Cardiac muscle cell (in vitro differentiated cells and primary cell): Measurements from ENCODE around the gene GNAZ. TPM values are rescaled to one million over a fixed set of nuclear protein-coding genes. Genes with fewer than 3 reads are reported as not detected.

Experiments
- DNase-seq, 2 donors: peaks; one replicate each; pipeline versions ENCODE4 v3.0.0 to v3.0.0-alpha.2; 2010 to 2017; ENCODE audit warnings: low read depth in 1 of 2, low spot score in 1 of 2
- H3K27ac ChIP-seq: fragments of 200-600 bp; sonication (generic); 2 replicates; pipeline ENCODE4 v1.5.1; 2016
- H3K27me3 ChIP-seq: fragments of 200-600 bp; sonication (generic); 2 replicates; pipeline ENCODE4 v1.6.0; 2016; ENCODE audit warnings: control low read depth
- H3K36me3 ChIP-seq: fragments of 200-600 bp; sonication (generic); 2 replicates; pipeline ENCODE4 v1.5.1; 2016; ENCODE audit warnings: control low read depth
- H3K4me1 ChIP-seq: fragments of 200-600 bp; sonication (generic); 2 replicates; pipeline ENCODE4 v1.8.1; 2017; ENCODE audit warnings: low read depth, mild to moderate bottlenecking, mixed run types
- H3K4me3 ChIP-seq: fragments of 200-600 bp; sonication (generic); 2 replicates; pipeline ENCODE4 v1.5.1; 2016; ENCODE audit warnings: mild to moderate bottlenecking
- H3K9me3 ChIP-seq: fragments of 200-600 bp; sonication (generic); 2 replicates; pipeline ENCODE4 v1.5.1; 2017; ENCODE audit warnings: low read depth, mild to moderate bottlenecking, control low read depth
- CTCF ChIP-seq: IDR thresholded peaks from 2 replicates; pipeline ENCODE4 v1.5.1; 2012; ENCODE audit warnings: low read depth, mild to moderate bottlenecking, low read length
- polyA plus RNA-seq: library from polyadenylated mRNA; unstranded; fragments of >200 nt; fragmentation: Nextera tagmentation; extraction: Ambion mirVana; gene quantifications from 2 replicates; pipeline ENCODE4 v1.2.1, GENCODE V29; 2016
- total RNA-seq: library from RNA; depleted of rRNA; stranded (reverse); fragments of >200 nt; gene quantifications from 2 replicates; pipeline ENCODE4 v1.2.3, GENCODE V29; 2016

The GNAZ gene
- total and polyA plus RNA-seq, 2 experiments from 2014 or later, result 1.8 to 3.7 TPM

GRCh38 chr22:23149743-23150238 is 79.5 kb downstream of the GNAZ start:
- no peaks in the 10 kb centered on the region for H3K36me3 ChIP-seq
- no peak for DNase-seq
- H3K27ac ChIP-seq, result no peak overlapping the region
- TF ChIP-seq CTCF, result no peak
- no peaks in the 10 kb centered on the region for H3K27me3 ChIP-seq
- H3K9me3 ChIP-seq, result no peaks in the 10 kb centered on the region
- no peak overlapping the region for H3K4me3 ChIP-seq
- no peaks in the 10 kb centered on the region for H3K4me1 ChIP-seq

- no peak for DNase-seq
- no peak for TF ChIP-seq CTCF
- no peaks in the 10 kb centered on the region for H3K9me3 ChIP-seq
- H3K27ac ChIP-seq, result no peak overlapping the region
- no peaks in the 10 kb centered on the region for H3K4me1 ChIP-seq
- no peaks in the 10 kb centered on the region for H3K36me3 ChIP-seq
- H3K27me3 ChIP-seq, result no peaks in the 10 kb centered on the region
- no peak overlapping the region for H3K4me3 ChIP-seq
Observed at GRCh38 chr22:23150762-23151161, 80.4 kb downstream of the GNAZ start.

- Histone ChIP-seq H3K27me3 (no peaks in the 10 kb centered on the region), H3K4me1 (no peaks in the 10 kb centered on the region), H3K36me3 (no peaks in the 10 kb centered on the region), H3K9me3 (no peaks in the 10 kb centered on the region), H3K27ac (no peak overlapping the region), H3K4me3 (no peak overlapping the region)
- no peak for TF ChIP-seq CTCF
- DNase-seq, result no peak
Observed at GRCh38 chr22:23151827-23152226, 81.5 kb downstream of the GNAZ start.

GRCh38 chr22:23152238-23153114 is 82.2 kb downstream of the GNAZ start:
- no peaks in the 10 kb centered on the region for H3K36me3 ChIP-seq
- H3K9me3 ChIP-seq, result no peaks in the 10 kb centered on the region
- H3K27me3 ChIP-seq, result no peaks in the 10 kb centered on the region
- H3K27ac ChIP-seq, result no peak overlapping the region
- no peak for DNase-seq
- no peak overlapping the region for H3K4me3 ChIP-seq
- no peaks in the 10 kb centered on the region for H3K4me1 ChIP-seq
- TF ChIP-seq CTCF, result no peak

- H3K4me1 ChIP-seq, result no peaks in the 10 kb centered on the region
- H3K27ac ChIP-seq, result no peak overlapping the region
- no peak for DNase-seq
- no peak for TF ChIP-seq CTCF
- H3K27me3 ChIP-seq, result no peaks in the 10 kb centered on the region
- H3K4me3 ChIP-seq, result no peak overlapping the region
- no peaks in the 10 kb centered on the region for H3K36me3 ChIP-seq
- no peaks in the 10 kb centered on the region for H3K9me3 ChIP-seq
Observed at GRCh38 chr22:23153994-23154393, 83.7 kb downstream of the GNAZ start.
